Measurements from ENCODE around the gene ZNF80.
"Not testable (repeated sequence)": the region's sequence is repeated elsewhere in the genome, so short reads cannot be mapped to it uniquely, and the experiment has no call there.

Gene ZNF80

GRCh38 chr3:114242947-114243346, 5.6 kb upstream of the ZNF80 start:
- no peak overlapping the region for H3K9ac ChIP-seq (ENCODE audit: low read length)
- no peaks in the 10 kb centered on the region for H3K36me3 ChIP-seq (ENCODE audit: control insufficient read depth, insufficient read depth, low read length, severe bottlenecking)
- no peaks in the 10 kb centered on the region for H3K27me3 ChIP-seq (replicated peaks; ENCODE audit: control insufficient read depth, insufficient read depth, low read length)
- no peaks in the 10 kb centered on the region for H3K4me1 ChIP-seq (ENCODE audit: control insufficient read depth, insufficient read depth, low read length)
- DNase-seq (ENCODE audit: low read depth), result no peak
- H3K9me3 ChIP-seq (ENCODE audit: control insufficient read depth, low read length), result peaks cover 4% of the 10 kb centered on the region
- no peak overlapping the region for H3K4me3 ChIP-seq (ENCODE audit: low read length)

GRCh38 chr3:114241262-114241661, 3.9 kb upstream of the ZNF80 start:
- DNase-seq (ENCODE audit: low read depth), result no peak
- no peak overlapping the region for H3K4me3 ChIP-seq (ENCODE audit: low read length)
- H3K4me1 ChIP-seq (ENCODE audit: control insufficient read depth, insufficient read depth, low read length), result no peaks in the 10 kb centered on the region
- H3K36me3 ChIP-seq (ENCODE audit: control insufficient read depth, insufficient read depth, low read length, severe bottlenecking), result no peaks in the 10 kb centered on the region
- H3K9me3 ChIP-seq (ENCODE audit: control insufficient read depth, low read length), result peaks cover 4% of the 10 kb centered on the region
- H3K9ac ChIP-seq (ENCODE audit: low read length), result no peak overlapping the region
- H3K27me3 ChIP-seq (replicated peaks; ENCODE audit: control insufficient read depth, insufficient read depth, low read length), result no peaks in the 10 kb centered on the region

GRCh38 chr3:114238146-114238785, 888 bp upstream of the ZNF80 start:
- not testable (repeated sequence) for H3K9ac ChIP-seq (ENCODE audit: low read length); H3K36me3 ChIP-seq (ENCODE audit: control insufficient read depth, insufficient read depth, low read length, severe bottlenecking); H3K4me3 ChIP-seq (ENCODE audit: low read length); H3K4me1 ChIP-seq (ENCODE audit: control insufficient read depth, insufficient read depth, low read length); H3K9me3 ChIP-seq (ENCODE audit: control insufficient read depth, low read length); DNase-seq (ENCODE audit: low read depth); H3K27me3 ChIP-seq (replicated peaks; ENCODE audit: control insufficient read depth, insufficient read depth, low read length)

- Histone ChIP-seq H3K27me3 (replicated peaks; ENCODE audit: control insufficient read depth, insufficient read depth, low read length) (no peaks in the 10 kb centered on the region), H3K9me3 (ENCODE audit: control insufficient read depth, low read length) (no peaks in the 10 kb centered on the region), H3K4me3 (ENCODE audit: low read length) (no peak overlapping the region), H3K36me3 (ENCODE audit: control insufficient read depth, insufficient read depth, low read length, severe bottlenecking) (no peaks in the 10 kb centered on the region), H3K9ac (ENCODE audit: low read length) (no peak overlapping the region), H3K4me1 (ENCODE audit: control insufficient read depth, insufficient read depth, low read length) (no peaks in the 10 kb centered on the region)
- DNase-seq (ENCODE audit: low read depth), result no peak
Measured at GRCh38 chr3:114235431-114235830, 1.9 kb downstream of the ZNF80 start.

DNA sequence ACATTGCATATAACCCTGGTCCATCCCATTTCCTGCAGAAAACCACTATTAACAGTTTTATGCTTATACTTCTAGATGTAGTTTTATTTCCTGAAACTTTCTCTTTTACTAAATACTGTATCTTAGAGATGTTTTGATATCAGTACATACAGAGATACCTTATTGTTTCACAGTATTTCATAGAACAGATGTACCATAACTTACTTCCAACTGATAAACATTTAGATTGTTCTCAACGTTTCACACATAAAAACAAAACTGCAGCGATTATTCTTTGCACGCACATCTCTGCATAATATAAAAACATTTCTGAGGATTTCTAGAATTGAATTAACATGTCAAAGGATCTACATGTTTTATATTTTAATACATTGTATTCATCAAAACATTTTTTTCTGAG, 2.6 kb downstream of the ZNF80 start:
- no peak for DNase-seq (ENCODE audit: low read depth)
- H3K9ac ChIP-seq (ENCODE audit: low read length), result no peak overlapping the region
- no peaks in the 10 kb centered on the region for H3K9me3 ChIP-seq (ENCODE audit: control insufficient read depth, low read length)
- no peaks in the 10 kb centered on the region for H3K4me1 ChIP-seq (ENCODE audit: control insufficient read depth, insufficient read depth, low read length)
- H3K27me3 ChIP-seq (replicated peaks; ENCODE audit: control insufficient read depth, insufficient read depth, low read length), result no peaks in the 10 kb centered on the region
- no peaks in the 10 kb centered on the region for H3K36me3 ChIP-seq (ENCODE audit: control insufficient read depth, insufficient read depth, low read length, severe bottlenecking)
- no peak overlapping the region for H3K4me3 ChIP-seq (ENCODE audit: low read length)

DNA sequence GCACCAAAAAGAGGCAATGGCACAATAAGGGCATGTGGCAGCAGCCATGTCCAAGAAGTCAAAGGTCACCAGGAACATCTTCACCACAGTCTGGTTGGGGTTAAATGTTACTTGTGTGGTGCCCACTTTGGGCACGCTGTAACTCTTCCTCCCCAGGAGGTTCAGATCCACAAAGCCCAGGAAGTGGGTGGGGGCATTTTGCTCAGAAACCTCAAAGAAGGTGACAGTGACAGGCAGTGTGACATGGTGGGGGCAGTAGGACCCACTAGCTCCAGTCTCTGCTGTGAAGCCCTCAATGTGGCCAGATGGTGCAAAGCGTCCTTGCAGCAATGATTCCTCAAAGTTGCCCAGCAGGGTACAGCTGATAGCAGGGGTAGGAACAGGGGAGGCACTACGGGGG, 5.8 kb downstream of the ZNF80 start:
- no peaks in the 10 kb centered on the region for H3K4me1 ChIP-seq (ENCODE audit: control insufficient read depth, insufficient read depth, low read length)
- H3K36me3 ChIP-seq (ENCODE audit: control insufficient read depth, insufficient read depth, low read length, severe bottlenecking), result no peaks in the 10 kb centered on the region
- no peaks in the 10 kb centered on the region for H3K9me3 ChIP-seq (ENCODE audit: control insufficient read depth, low read length)
- no peaks in the 10 kb centered on the region for H3K27me3 ChIP-seq (replicated peaks; ENCODE audit: control insufficient read depth, insufficient read depth, low read length)
- DNase-seq (ENCODE audit: low read depth), result no peak
- no peak overlapping the region for H3K9ac ChIP-seq (ENCODE audit: low read length)
- no peak overlapping the region for H3K4me3 ChIP-seq (ENCODE audit: low read length)

- no peak for DNase-seq (ENCODE audit: low read depth)
- H3K4me3 ChIP-seq (ENCODE audit: low read length), result no peak overlapping the region
Measured at GRCh38 chr3:114227076-114227475, 10.3 kb downstream of the ZNF80 start.

GRCh38 chr3:114226313-114226712, 11.1 kb downstream of the ZNF80 start:
- no peak for DNase-seq (ENCODE audit: low read depth)
- H3K9ac ChIP-seq (ENCODE audit: low read length), result no peak overlapping the region
- no peak overlapping the region for H3K4me3 ChIP-seq (ENCODE audit: low read length)
- peaks cover 18% of the 10 kb centered on the region for H3K9me3 ChIP-seq (ENCODE audit: control insufficient read depth, low read length)
- no peaks in the 10 kb centered on the region for H3K27me3 ChIP-seq (replicated peaks; ENCODE audit: control insufficient read depth, insufficient read depth, low read length)
- no peaks in the 10 kb centered on the region for H3K4me1 ChIP-seq (ENCODE audit: control insufficient read depth, insufficient read depth, low read length)
- H3K36me3 ChIP-seq (ENCODE audit: control insufficient read depth, insufficient read depth, low read length, severe bottlenecking), result no peaks in the 10 kb centered on the region

More at GRCh38 chr3:114227076-114227475, 10.3 kb downstream of the ZNF80 start:
- peaks cover 18% of the 10 kb centered on the region for H3K9me3 ChIP-seq (ENCODE audit: control insufficient read depth, low read length)
- no peak overlapping the region for H3K9ac ChIP-seq (ENCODE audit: low read length)
- H3K36me3 ChIP-seq (ENCODE audit: control insufficient read depth, insufficient read depth, low read length, severe bottlenecking), result no peaks in the 10 kb centered on the region
- H3K4me1 ChIP-seq (ENCODE audit: control insufficient read depth, insufficient read depth, low read length), result no peaks in the 10 kb centered on the region
- H3K27me3 ChIP-seq (replicated peaks; ENCODE audit: control insufficient read depth, insufficient read depth, low read length), result no peaks in the 10 kb centered on the region

GRCh38 chr3:114223143-114223542, 14.2 kb downstream of the ZNF80 start:
- Histone ChIP-seq H3K4me3 (ENCODE audit: low read length) (no peak overlapping the region), H3K9ac (ENCODE audit: low read length) (no peak overlapping the region), H3K9me3 (ENCODE audit: control insufficient read depth, low read length) (peaks cover 18% of the 10 kb centered on the region), H3K4me1 (ENCODE audit: control insufficient read depth, insufficient read depth, low read length) (no peaks in the 10 kb centered on the region), H3K36me3 (ENCODE audit: control insufficient read depth, insufficient read depth, low read length, severe bottlenecking) (no peaks in the 10 kb centered on the region), H3K27me3 (replicated peaks; ENCODE audit: control insufficient read depth, insufficient read depth, low read length) (peaks cover 3% of the 10 kb centered on the region)
- no peak for DNase-seq (ENCODE audit: low read depth)

GRCh38 chr3:114221881-114222264, 15.5 kb downstream of the ZNF80 start:
- peaks cover 18% of the 10 kb centered on the region for H3K9me3 ChIP-seq (ENCODE audit: control insufficient read depth, low read length)
- no peak overlapping the region for H3K9ac ChIP-seq (ENCODE audit: low read length)
- H3K27me3 ChIP-seq (replicated peaks; ENCODE audit: control insufficient read depth, insufficient read depth, low read length), result peaks cover 3% of the 10 kb centered on the region

DNA sequence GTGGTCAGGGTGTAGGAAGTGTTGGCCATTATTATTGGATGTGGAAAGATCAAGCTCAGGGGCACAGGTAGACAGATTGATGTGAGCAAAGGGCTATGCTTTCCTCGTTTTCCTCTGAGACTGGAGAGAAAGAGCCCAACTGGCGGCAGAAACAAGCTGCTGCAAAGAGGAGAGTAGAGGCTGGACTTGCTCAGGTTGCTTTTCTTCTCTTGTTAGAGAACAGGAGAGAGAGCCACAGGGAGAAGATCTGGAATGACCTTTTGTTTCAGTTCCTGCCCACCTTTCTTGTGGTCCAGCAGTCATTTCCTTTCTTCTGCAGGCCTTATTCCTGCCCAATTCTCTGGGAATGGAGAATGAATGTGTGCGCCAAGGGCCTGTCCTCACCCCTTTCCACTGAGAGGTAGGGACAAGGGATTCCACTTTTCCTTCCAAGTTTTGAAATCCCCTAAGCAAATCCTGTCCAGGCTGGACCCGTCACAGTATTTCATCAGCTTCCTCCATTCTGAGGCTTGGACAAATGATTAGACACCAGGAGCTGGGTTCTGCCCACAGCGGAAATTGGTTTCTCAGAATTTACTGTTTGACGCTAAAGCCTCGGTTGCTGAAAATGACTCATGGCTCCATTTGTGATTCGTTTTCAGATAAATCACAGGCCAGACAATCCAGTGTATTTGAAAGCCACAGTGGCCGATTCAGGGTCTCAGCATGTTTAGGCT, 16.1 kb downstream of the ZNF80 start:
- Histone ChIP-seq H3K4me1 (ENCODE audit: control insufficient read depth, insufficient read depth, low read length) (no peaks in the 10 kb centered on the region), H3K9me3 (ENCODE audit: control insufficient read depth, low read length) (peaks cover 18% of the 10 kb centered on the region), H3K4me3 (ENCODE audit: low read length) (no peak overlapping the region), H3K36me3 (ENCODE audit: control insufficient read depth, insufficient read depth, low read length, severe bottlenecking) (no peaks in the 10 kb centered on the region), H3K9ac (ENCODE audit: low read length) (no peak overlapping the region), H3K27me3 (replicated peaks; ENCODE audit: control insufficient read depth, insufficient read depth, low read length) (peaks cover 3% of the 10 kb centered on the region)
- no peak for DNase-seq (ENCODE audit: low read depth)

More at GRCh38 chr3:114221881-114222264, 15.5 kb downstream of the ZNF80 start:
- no peak for DNase-seq (ENCODE audit: low read depth)
- Histone ChIP-seq H3K4me3 (ENCODE audit: low read length) (no peak overlapping the region), H3K36me3 (ENCODE audit: control insufficient read depth, insufficient read depth, low read length, severe bottlenecking) (no peaks in the 10 kb centered on the region), H3K4me1 (ENCODE audit: control insufficient read depth, insufficient read depth, low read length) (no peaks in the 10 kb centered on the region)
